OCI-LY7 (cell line): ENCODE results near the gene MAP4K5. TPM values are rescaled to one million over a fixed set of nuclear protein-coding genes. Genes with fewer than 3 reads are reported as not detected.

Experiments
- BruUV-seq: library from RNA; stranded (reverse); fragments of 400-500 nt; replicated peaks from 2 replicates; lab custom pipeline; 2021; lab: Mats Ljungman, UMichigan
- CTCF ChIA-PET: fragments of 300-600 bp; sonication (Branson Sonifier 250); formaldehyde crosslinking; loops from one replicate; lab custom pipeline; 2022; ENCODE audit warnings: antibody characterized with exemption; ENCODE audit not compliant: unreplicated experiment; lab: Charles Lee
- POLR2A ChIA-PET: fragments of 300-600 bp; sonication (Branson Sonifier 250); formaldehyde crosslinking; loops from one replicate; lab custom pipeline; 2022; ENCODE audit warnings: antibody characterized with exemption; lab: Charles Lee
- DNase-seq: peaks from one replicate; pipeline ENCODE4 v3.0.0-alpha.2; 2015; ENCODE audit warnings: low spot score
- H2AFZ ChIP-seq: fragments of 200-600 bp; sonication (generic), shearing (Covaris generic); 2 replicates; pipeline ENCODE4 v1.6.1; 2014; ENCODE audit warnings: mild to moderate bottlenecking, antibody characterized with exemption, low read length, moderate library complexity
- H3K27ac ChIP-seq: fragments of 200-600 bp; sonication (generic); 2 replicates; pipeline ENCODE4 v1.5.1; 2014; ENCODE audit warnings: mixed run types, low read depth, mild to moderate bottlenecking, moderate library complexity, low read length, inconsistent platforms; ENCODE audit not compliant: poor library complexity, severe bottlenecking
- H3K36me3 ChIP-seq: fragments of 200-600 bp; sonication (generic); 2 replicates; pipeline ENCODE4 v1.6.1; 2014; ENCODE audit warnings: mild to moderate bottlenecking, antibody characterized with exemption, low read length, moderate library complexity, mixed read lengths; ENCODE audit not compliant: insufficient read depth
- H3K4me1 ChIP-seq: fragments of 200-600 bp; sonication (generic); 2 replicates; pipeline ENCODE4 v1.5.1; 2014; ENCODE audit warnings: mild to moderate bottlenecking, low read length; ENCODE audit not compliant: insufficient read depth, poor library complexity, severe bottlenecking
- H3K4me2 ChIP-seq: fragments of 200-600 bp; sonication (generic); 2 replicates; pipeline ENCODE4 v1.6.1; 2014; ENCODE audit warnings: mild to moderate bottlenecking, low read length
- H3K4me3 ChIP-seq: fragments of 200-600 bp; sonication (generic); 2 replicates; pipeline ENCODE4 v1.5.1; 2014; ENCODE audit warnings: mild to moderate bottlenecking, low read depth, low read length; ENCODE audit not compliant: poor library complexity, severe bottlenecking
- H3K79me2 ChIP-seq: fragments of 200-600 bp; sonication (generic); 2 replicates; pipeline ENCODE4 v1.6.1; 2016; ENCODE audit warnings: low read depth, mild to moderate bottlenecking, low read length, moderate library complexity, mixed read lengths; ENCODE audit not compliant: insufficient read depth
- H3K9me2 ChIP-seq: fragments of 200-600 bp; sonication (generic); 2 replicates; pipeline ENCODE4 v1.6.1; 2016; ENCODE audit warnings: mild to moderate bottlenecking, low read length, mixed read lengths; ENCODE audit not compliant: insufficient read depth
- H3K9me3 ChIP-seq: fragments of 200-600 bp; sonication (generic); 2 replicates; pipeline ENCODE4 v1.6.1; 2014; ENCODE audit warnings: mild to moderate bottlenecking, mixed run types, low read length, mixed read lengths
- H4K20me1 ChIP-seq: fragments of 200-600 bp; sonication (generic); 2 replicates; pipeline ENCODE4 v1.6.1; 2014; ENCODE audit warnings: mild to moderate bottlenecking, antibody characterized with exemption, low read length, moderate library complexity, mixed read lengths; ENCODE audit not compliant: insufficient read depth
- CTCF ChIP-seq: fragments of 200-600 bp; sonication (generic); conservative IDR thresholded peaks from 2 replicates; pipeline ENCODE4 v1.5.1; 2014; ENCODE audit warnings: mild to moderate bottlenecking, antibody characterized with exemption, low read length, moderate library complexity, mixed read lengths
- EZH2phosphoT487 ChIP-seq: fragments of 200-600 bp; sonication (generic); IDR thresholded peaks from 2 replicates; pipeline ENCODE4 v1.6.1; 2018; ENCODE audit warnings: low read depth, borderline replicate concordance, mild to moderate bottlenecking, mixed run types, antibody characterized with exemption, low read length, moderate library complexity, mixed read lengths
- intact Hi-C: fragments of 100-400 bp; cut with micrococcal nuclease; formaldehyde crosslinking; loops from one replicate; pipeline ENCODE4 v1.10.0; 2022; ENCODE audit not compliant: unreplicated experiment
- total RNA-seq, 2 experiments: library from RNA; depleted of rRNA in 1 of 2; stranded (reverse); fragments of >200 nt in 1 of 2; shearing (Covaris generic) in 1 of 2; gene quantifications; 2 replicates each; pipeline ENCODE4 v1.2.3, GENCODE V29; 2014 to 2022

The MAP4K5 gene
- total RNA-seq, 2 experiments from 2014 or later = 36.7 to 44.0 TPM

- no peaks in the 10 kb centered on the region for H4K20me1 ChIP-seq
- H2AFZ ChIP-seq = no peak overlapping the region
- no peak for DNase-seq
- H3K4me1 ChIP-seq = no peaks in the 10 kb centered on the region
- no peaks in the 10 kb centered on the region for H3K79me2 ChIP-seq
- no peaks in the 10 kb centered on the region for H3K9me3 ChIP-seq
- BruUV-seq = no TSS peak
- no peaks in the 10 kb centered on the region for H3K36me3 ChIP-seq
- H3K4me2 ChIP-seq = no peak overlapping the region
- CTCF ChIA-PET = no interaction called here
- H3K27ac ChIP-seq = no peak overlapping the region
- POLR2A ChIA-PET = interaction anchor here (0.6 kb wide), 1 partner anchor 876 kb away, joined by 3 read pairs; no protein-coding TSS in a partner anchor
- no peak for TF ChIP-seq EZH2phosphoT487
- TF ChIP-seq CTCF = no peak
- no peak overlapping the region for H3K4me3 ChIP-seq
- intact Hi-C loops = no loop called here
- H3K9me2 ChIP-seq = no peaks in the 10 kb centered on the region
Measured at GRCh38 chr14:50383618-50384225, 148.6 kb downstream of the MAP4K5 start.

- no TSS peak for BruUV-seq
- TF ChIP-seq CTCF (no peak), EZH2phosphoT487 (no peak)
- H3K4me2 ChIP-seq = no peak overlapping the region
- H4K20me1 ChIP-seq = no peaks in the 10 kb centered on the region
- intact Hi-C loops = no loop called here
- no peak for DNase-seq
- no peaks in the 10 kb centered on the region for H3K79me2 ChIP-seq
- H3K27ac ChIP-seq = no peak overlapping the region
- ChIA-PET POLR2A (interaction anchor here (0.5 kb wide), 1 partner anchor 47 kb away, joined by 5 read pairs; no protein-coding TSS in a partner anchor), CTCF (no interaction called here)
- H3K9me2 ChIP-seq = no peaks in the 10 kb centered on the region
- no peaks in the 10 kb centered on the region for H3K9me3 ChIP-seq
- no peaks in the 10 kb centered on the region for H3K36me3 ChIP-seq
- H2AFZ ChIP-seq = no peak overlapping the region
- H3K4me3 ChIP-seq = no peak overlapping the region
- no peaks in the 10 kb centered on the region for H3K4me1 ChIP-seq
Measured at GRCh38 chr14:50381823-50382287, 150.5 kb downstream of the MAP4K5 start.

- Histone ChIP-seq H3K79me2 (no peaks in the 10 kb centered on the region), H3K27ac (no peak overlapping the region), H3K36me3 (no peaks in the 10 kb centered on the region), H4K20me1 (no peaks in the 10 kb centered on the region), H3K9me2 (no peaks in the 10 kb centered on the region), H2AFZ (no peak overlapping the region), H3K4me1 (no peaks in the 10 kb centered on the region), H3K4me2 (no peak overlapping the region), H3K4me3 (no peak overlapping the region), H3K9me3 (no peaks in the 10 kb centered on the region)
- ChIA-PET POLR2A (interaction anchor here (0.5 to 0.6 kb wide), 2 partner anchors 46 to 69 kb away, joined by 3 to 5 read pairs; partner anchors contain the start of genes DMAC2L and L2HGDH), CTCF (no interaction called here)
- BruUV-seq = no TSS peak
- TF ChIP-seq CTCF (no peak), EZH2phosphoT487 (no peak)
- no peak for DNase-seq
- intact Hi-C loops = no loop called here
Measured at GRCh38 chr14:50381008-50381407, 151.4 kb downstream of the MAP4K5 start.
